Tibial artery (tissue), 4 donors: ENCODE measurements around the gene PGLYRP2.

Source experiments
- DNase-seq, 2 donors: peaks; one replicate each; pipeline ENCODE4 v3.0.0-alpha.2; 2019
- H3K27ac ChIP-seq, 2 donors: fragments of 200-600 bp; sonication (generic) in 1 of 2; 1 replicate in 1 of 2; 2 replicates in 1 of 2; pipeline ENCODE4 v1.5.1; 2018 to 2019; ENCODE audit warnings: mild to moderate bottlenecking in 1 of 2
- H3K27me3 ChIP-seq, 2 donors: fragments of 200-600 bp; sonication (generic) in 1 of 2; one replicate each; pipeline versions ENCODE4 v1.5.1 to v1.6.0; 2016 to 2019
- H3K36me3 ChIP-seq, 3 donors: fragments of 200-600 bp; sonication (generic) in 2 of 3; one replicate each; pipeline ENCODE4 v1.5.1; 2016 to 2019; ENCODE audit warnings: mild to moderate bottlenecking in 2 of 3
- H3K4me1 ChIP-seq, 4 donors: fragments of 200-600 bp; sonication (generic) in 2 of 4; 1 replicate in 3 of 4; 2 replicates in 1 of 4; pipeline ENCODE4 v1.5.1; 2016 to 2019
- H3K4me3 ChIP-seq, 2 donors: fragments of 200-600 bp; sonication (generic) in 1 of 2; 1 replicate in 1 of 2; 2 replicates in 1 of 2; pipeline ENCODE4 v1.5.1; 2018 to 2019; ENCODE audit warnings: mild to moderate bottlenecking in 2 of 2
- H3K9me3 ChIP-seq, 3 donors: fragments of 200-600 bp; sonication (generic) in 1 of 3; one replicate each; pipeline ENCODE4 v1.5.1; 2016 to 2019
- CTCF ChIP-seq, 2 experiments: fragments of 200-600 bp in 1 of 2; fragments of 450-650 bp in 1 of 2; IDR thresholded peaks; one replicate each; pipeline ENCODE4 v1.5.1; 2017 to 2019; ENCODE audit warnings: antibody characterized with exemption in 2 of 2, mild to moderate bottlenecking in 1 of 2, moderate library complexity in 1 of 2
- intact Hi-C: fragments of 100-400 bp; cut with DNase I; formaldehyde crosslinking; loops from one replicate; pipeline ENCODE4 v1.15.0; 2023; ENCODE audit warnings: low total_unique reads

The PGLYRP2 gene

GRCh38 chr19:15463861-15464371 lies 15.4 kb downstream of the PGLYRP2 start:
- intact Hi-C loops = no loop called here
- Histone ChIP-seq H3K4me3 (peak overlapping the region; percentile 19 to 39), H3K27ac (no peak overlapping the region), H3K4me1 (no peaks in the 10 kb centered on the region), H3K36me3 (no peaks in the 10 kb centered on the region), H3K27me3 (peaks cover 0 to 52% of the 10 kb centered on the region in 2 donors), H3K9me3 (no peaks in the 10 kb centered on the region)
- no peak for TF ChIP-seq CTCF (IDR thresholded peaks at IDR 0.05)
- DNase-seq = no peak

- Histone ChIP-seq H3K4me1 (peaks cover 0 to 17% (median 13%) of the 10 kb centered on the region in 4 donors), H3K36me3 (no peaks in the 10 kb centered on the region), H3K27ac (no peak overlapping the region), H3K9me3 (no peaks in the 10 kb centered on the region), H3K4me3 (no peak overlapping the region), H3K27me3 (peaks cover 0 to 52% of the 10 kb centered on the region in 2 donors)
- intact Hi-C loops = no loop called here
- DNase-seq = no peak
- no peak for TF ChIP-seq CTCF (IDR thresholded peaks at IDR 0.05)
These were observed 17.6 kb downstream of the PGLYRP2 start for GRCh38 chr19:15461694-15462093.

- no peaks in the 10 kb centered on the region for H3K36me3 ChIP-seq
- intact Hi-C loops = no loop called here
- no peak overlapping the region for H3K27ac ChIP-seq
- H3K4me3 ChIP-seq = peak overlapping the region in 1 of 2 donors; percentile 15
- TF ChIP-seq CTCF (IDR thresholded peaks at IDR 0.05) = no peak
- DNase-seq = no peak
- peaks cover 4 to 58% of the 10 kb centered on the region in 2 donors for H3K27me3 ChIP-seq
- H3K4me1 ChIP-seq = peaks cover 0 to 31% (median 24%) of the 10 kb centered on the region in 4 donors
- H3K9me3 ChIP-seq = no peaks in the 10 kb centered on the region
These were observed 21.4 kb downstream of the PGLYRP2 start for GRCh38 chr19:15457701-15458484.

DNA sequence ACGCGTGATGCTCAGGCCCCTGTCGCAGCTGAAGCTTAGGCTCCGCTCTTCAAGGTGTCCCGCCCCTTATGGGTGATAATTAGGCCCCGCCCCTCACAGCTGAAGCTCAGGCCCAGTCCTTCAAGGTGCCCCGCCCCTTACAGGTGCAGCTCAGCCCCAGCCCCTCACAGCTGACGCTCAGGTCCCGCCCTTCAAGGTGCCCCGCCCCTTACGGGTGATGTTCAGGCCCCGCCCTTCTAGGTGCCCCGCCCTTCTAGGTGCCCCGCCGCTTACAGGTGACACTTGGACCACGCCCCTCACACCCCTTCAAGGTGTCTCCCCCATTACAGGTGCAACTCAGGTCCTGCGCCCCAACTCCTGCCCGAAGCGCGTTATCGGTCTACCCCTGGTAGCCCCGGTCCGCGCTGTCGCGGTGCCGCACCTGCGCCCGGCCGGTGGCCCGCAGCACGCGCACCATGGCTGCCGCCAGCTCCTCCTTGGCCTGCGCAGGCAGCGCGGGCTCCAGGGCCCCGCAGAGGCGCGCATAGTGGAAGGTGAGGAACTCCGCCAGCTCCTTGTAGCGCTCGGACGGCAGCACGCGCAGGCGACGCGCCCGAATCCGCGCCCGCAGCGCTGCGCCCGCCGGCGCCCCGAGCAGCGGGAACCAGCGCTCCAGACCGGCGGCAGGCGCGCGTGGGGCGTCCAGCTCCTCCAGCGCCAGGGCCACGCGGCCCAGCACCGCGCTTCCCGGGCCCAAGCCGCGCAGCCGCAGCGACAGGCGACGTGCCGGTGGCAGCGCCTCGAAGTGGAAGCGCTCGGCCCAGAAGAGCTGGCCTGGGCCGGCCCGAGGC lies 22.2 kb downstream of the PGLYRP2 start:
- Histone ChIP-seq H3K4me1 (peaks cover 0 to 39% (median 32%) of the 10 kb centered on the region in 4 donors), H3K27me3 (peaks cover 4 to 58% of the 10 kb centered on the region in 2 donors), H3K36me3 (no peaks in the 10 kb centered on the region), H3K4me3 (peak overlapping the region in 1 of 2 donors; percentile 15), H3K27ac (no peak overlapping the region), H3K9me3 (no peaks in the 10 kb centered on the region)
- no peak for DNase-seq
- intact Hi-C loops = no loop called here
- no peak for TF ChIP-seq CTCF (IDR thresholded peaks at IDR 0.05)

DNA sequence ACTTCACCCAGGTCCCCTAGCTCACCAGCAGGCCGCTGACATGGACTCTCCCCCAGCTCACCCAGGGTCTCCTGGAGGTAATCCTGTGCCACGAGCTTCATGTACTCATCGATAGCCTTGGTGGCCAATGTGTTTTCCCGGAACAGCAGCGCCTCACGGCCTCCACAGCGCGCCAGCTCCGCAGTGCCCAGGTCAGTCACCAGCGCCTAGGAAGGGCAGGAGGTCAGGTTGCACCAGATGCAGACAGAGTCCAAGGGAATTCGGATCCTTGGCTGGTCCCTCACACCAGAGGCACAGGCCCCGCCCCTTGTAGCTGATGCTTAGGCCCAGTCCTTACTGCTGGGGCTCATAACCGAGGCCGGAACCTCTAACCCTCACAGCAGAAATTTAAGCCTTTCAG lies 22.9 kb downstream of the PGLYRP2 start:
- Histone ChIP-seq H3K27ac (no peak overlapping the region), H3K27me3 (peaks cover 4 to 52% of the 10 kb centered on the region in 2 donors), H3K36me3 (no peaks in the 10 kb centered on the region), H3K4me1 (peaks cover 0 to 43% (median 34%) of the 10 kb centered on the region in 4 donors), H3K4me3 (no peak overlapping the region), H3K9me3 (no peaks in the 10 kb centered on the region)
- no peak for DNase-seq
- intact Hi-C loops = no loop called here
- no peak for TF ChIP-seq CTCF (IDR thresholded peaks at IDR 0.05)
